ENCODE data around the gene GSPT2. TPM values are rescaled to one million over a fixed set of nuclear protein-coding genes. Genes with fewer than 3 reads are reported as not detected.
"Not testable (repeated sequence)": the region's sequence is repeated elsewhere in the genome, so short reads cannot be mapped to it uniquely, and the experiment has no call there.

GSPT2 gene
- 27.4 TPM for polyA plus RNA-seq (2013, experiment 1 of 2)
- polyA plus RNA-seq (2013, experiment 2 of 2): 27.0 TPM

DNA sequence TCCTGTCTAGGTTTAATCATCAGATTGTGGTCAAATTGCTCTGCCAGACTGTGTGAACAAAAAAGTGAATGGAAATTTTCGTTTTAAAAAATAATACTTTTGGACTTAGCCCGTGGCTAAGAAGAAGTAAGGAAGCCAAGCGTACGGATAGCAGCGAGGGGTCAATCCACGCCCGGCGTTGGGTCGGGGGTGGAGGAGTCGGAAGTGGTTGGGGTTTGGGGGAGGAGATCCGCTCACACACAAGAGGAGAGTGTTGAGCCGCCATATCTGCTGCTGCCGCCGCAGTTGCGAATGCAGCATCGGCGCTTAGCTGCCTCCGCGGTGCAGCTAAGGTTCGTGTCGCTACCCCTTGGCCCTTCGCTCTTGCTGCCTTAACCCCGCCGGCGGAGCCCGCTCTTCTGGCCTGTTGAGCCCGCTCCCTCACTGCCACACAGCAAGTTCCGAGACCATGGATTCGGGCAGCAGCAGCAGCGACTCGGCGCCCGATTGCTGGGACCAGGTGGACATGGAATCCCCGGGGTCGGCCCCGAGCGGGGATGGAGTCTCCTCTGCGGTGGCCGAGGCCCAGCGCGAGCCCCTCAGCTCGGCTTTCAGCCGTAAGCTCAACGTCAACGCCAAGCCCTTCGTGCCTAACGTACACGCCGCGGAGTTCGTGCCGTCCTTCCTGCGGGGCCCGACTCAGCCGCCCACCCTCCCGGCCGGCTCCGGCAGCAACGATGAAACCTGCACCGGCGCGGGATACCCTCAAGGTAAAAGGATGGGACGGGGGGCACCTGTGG, at the start of gene GSPT2:
Gene GSPT2 (plus strand): TSS at position 264 of the 779 bp plus-strand sequence. CDS start 185 bp downstream, at position 449.
- peak within 1 kb of the TSS; percentile 97 for H3K4me3 ChIP-seq (ENCODE audit: low read length)
- no peaks in the 10 kb centered on the region for H3K9me3 ChIP-seq (ENCODE audit: insufficient read depth, low read depth, low read length)
- H3K4me1 ChIP-seq (ENCODE audit: insufficient read depth, low read length): 0 out of 2 replicates have a peak, but pooled peaks cover 11% of the 10 kb centered on the region
- H3K27me3 ChIP-seq (ENCODE audit: insufficient read depth, low read length): no peaks in the 10 kb centered on the region
- H3K9ac ChIP-seq (ENCODE audit: low read depth, low read length): peak within 1 kb of the TSS; percentile 88
- H3K27ac ChIP-seq (ENCODE audit: low read depth, low read length): peak within 1 kb of the TSS; percentile 90
- WGBS: under 1% methylated on average over 63 of the region's 63 CpGs
- H3K36me3 ChIP-seq (ENCODE audit: insufficient read depth, low read length): peaks cover 10% of the 10 kb centered on the region

- H3K4me3 ChIP-seq (ENCODE audit: low read length): no peak overlapping the region
- H3K9ac ChIP-seq (ENCODE audit: low read depth, low read length): no peak overlapping the region
- H3K36me3 ChIP-seq (ENCODE audit: insufficient read depth, low read length): no peaks in the 10 kb centered on the region
- H3K27me3 ChIP-seq (ENCODE audit: insufficient read depth, low read length): no peaks in the 10 kb centered on the region
- 87% methylated on average over 6 of the region's 6 CpGs for WGBS
- no peaks in the 10 kb centered on the region for H3K4me1 ChIP-seq (ENCODE audit: insufficient read depth, low read length)
- H3K27ac ChIP-seq (ENCODE audit: low read depth, low read length): no peak overlapping the region
- H3K9me3 ChIP-seq (ENCODE audit: insufficient read depth, low read depth, low read length): no peaks in the 10 kb centered on the region
These were observed 49.0 kb upstream of the GSPT2 start for GRCh38 chrX:51694254-51694653.

GRCh38 chrX:51697397-51697796, 45.8 kb upstream of the GSPT2 start:
- H3K9ac ChIP-seq (ENCODE audit: low read depth, low read length): no peak overlapping the region
- no peaks in the 10 kb centered on the region for H3K27me3 ChIP-seq (ENCODE audit: insufficient read depth, low read length)
- no peak overlapping the region for H3K4me3 ChIP-seq (ENCODE audit: low read length)
- H3K4me1 ChIP-seq (ENCODE audit: insufficient read depth, low read length): no peaks in the 10 kb centered on the region
- H3K27ac ChIP-seq (ENCODE audit: low read depth, low read length): no peak overlapping the region
- no peaks in the 10 kb centered on the region for H3K36me3 ChIP-seq (ENCODE audit: insufficient read depth, low read length)
- 97% methylated on average over 8 of the region's 8 CpGs for WGBS
- no peaks in the 10 kb centered on the region for H3K9me3 ChIP-seq (ENCODE audit: insufficient read depth, low read depth, low read length)

DNA sequence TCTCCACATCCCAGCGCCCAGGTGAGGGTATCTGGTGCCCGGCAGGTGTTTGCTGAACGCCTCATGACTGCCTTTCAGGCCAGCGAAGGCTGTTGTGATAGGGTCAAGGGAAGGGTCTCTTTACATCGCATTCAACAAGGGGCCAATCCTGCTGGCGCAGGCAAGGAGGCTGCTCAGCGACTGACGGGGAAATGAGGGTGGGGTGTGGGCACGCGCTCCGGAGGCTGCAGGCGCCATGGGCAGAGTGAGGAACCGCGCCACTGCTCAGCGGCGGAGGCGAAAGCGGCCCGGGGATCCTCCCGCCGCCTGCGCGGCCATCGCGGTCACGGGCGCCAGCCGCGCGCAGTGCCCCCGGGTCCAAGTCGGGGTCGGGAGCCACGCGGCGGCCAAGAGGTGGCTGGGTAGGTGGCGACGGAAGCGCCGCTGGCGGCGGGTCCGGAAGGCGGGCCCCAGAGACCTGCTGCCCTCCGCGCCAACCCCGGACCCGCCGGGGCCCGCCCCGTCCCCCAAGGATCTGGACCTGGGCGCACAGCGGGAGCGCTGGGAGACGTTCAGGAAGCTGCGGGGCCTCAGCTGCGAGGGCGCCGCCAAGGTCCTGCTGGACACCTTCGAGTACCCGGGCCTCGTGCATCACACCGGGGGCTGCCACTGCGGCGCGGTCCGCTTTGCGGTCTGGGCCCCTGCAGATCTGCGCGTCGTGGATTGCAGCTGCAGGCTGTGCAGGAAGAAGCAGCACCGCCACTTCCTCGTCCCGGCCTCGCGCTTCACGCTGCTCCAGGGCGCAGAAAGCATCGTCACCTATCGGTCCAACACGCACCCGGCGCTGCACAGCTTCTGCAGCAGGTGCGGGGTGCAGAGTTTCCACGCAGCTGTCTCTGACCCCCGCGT, 32.7 kb upstream of the GSPT2 start, which contains the start of gene CENPVL1:
Gene CENPVL1 (plus strand): TSS at position 236 of the 888 bp plus-strand sequence. CDS start 0 bp downstream, at position 236.
- not testable (repeated sequence) for H3K36me3 ChIP-seq (ENCODE audit: insufficient read depth, low read length); H3K27ac ChIP-seq (ENCODE audit: low read depth, low read length); H3K9me3 ChIP-seq (ENCODE audit: insufficient read depth, low read depth, low read length); H3K27me3 ChIP-seq (ENCODE audit: insufficient read depth, low read length); H3K4me1 ChIP-seq (ENCODE audit: insufficient read depth, low read length); H3K4me3 ChIP-seq (ENCODE audit: low read length); H3K9ac ChIP-seq (ENCODE audit: low read depth, low read length)
- WGBS: no CpG with 5 or more reads among the region's 87 CpGs

DNA sequence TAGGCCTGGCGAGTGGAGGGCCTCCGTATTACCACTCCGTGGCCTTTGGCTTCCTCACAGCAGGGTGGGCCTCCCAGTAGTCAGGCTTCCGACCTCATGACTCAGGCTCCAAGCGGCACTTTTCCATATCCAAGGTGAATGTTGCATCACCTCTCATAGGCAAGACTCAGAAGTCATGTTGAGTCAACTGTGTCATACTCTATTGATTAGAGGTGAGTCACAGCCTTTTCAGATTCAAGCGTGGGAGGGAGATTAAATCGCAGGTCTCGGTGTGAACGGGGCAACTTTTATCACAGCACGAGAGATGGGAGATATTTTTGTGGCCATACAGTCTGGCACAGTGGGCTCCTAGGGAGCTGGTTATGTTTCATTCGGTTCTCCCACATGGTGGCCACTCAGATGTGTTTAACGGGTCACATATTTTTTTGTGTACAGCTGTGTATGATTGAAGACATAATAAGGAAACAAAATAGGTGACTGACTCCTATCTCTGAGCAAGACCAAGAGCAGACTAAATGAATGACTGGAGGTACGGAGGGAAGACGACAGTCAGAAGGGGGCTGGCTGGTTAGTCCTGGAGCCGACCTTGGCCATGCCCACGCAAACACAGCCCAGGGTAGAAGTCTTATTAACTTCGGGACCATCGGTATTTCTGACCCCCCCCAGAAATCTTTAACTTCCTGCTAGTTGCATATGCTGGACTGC, 30.1 kb upstream of the GSPT2 start:
- WGBS: no CpG with 5 or more reads among the region's 18 CpGs
- H3K9me3 ChIP-seq (ENCODE audit: insufficient read depth, low read depth, low read length); H3K4me3 ChIP-seq (ENCODE audit: low read length); H3K4me1 ChIP-seq (ENCODE audit: insufficient read depth, low read length); H3K9ac ChIP-seq (ENCODE audit: low read depth, low read length); H3K36me3 ChIP-seq (ENCODE audit: insufficient read depth, low read length); H3K27ac ChIP-seq (ENCODE audit: low read depth, low read length); H3K27me3 ChIP-seq (ENCODE audit: insufficient read depth, low read length): not testable (repeated sequence)

- no peak overlapping the region for H3K27ac ChIP-seq (ENCODE audit: low read depth, low read length)
- no peaks in the 10 kb centered on the region; the same call in 1 of the 2 replicates for H3K4me1 ChIP-seq (ENCODE audit: insufficient read depth, low read length)
- H3K9ac ChIP-seq (ENCODE audit: low read depth, low read length): no peak overlapping the region
- H3K36me3 ChIP-seq (ENCODE audit: insufficient read depth, low read length): no peaks in the 10 kb centered on the region
- no peaks in the 10 kb centered on the region for H3K9me3 ChIP-seq (ENCODE audit: insufficient read depth, low read depth, low read length)
- H3K27me3 ChIP-seq (ENCODE audit: insufficient read depth, low read length): peaks cover 2% of the 10 kb centered on the region; the same call in 1 of the 2 replicates
- peak overlapping the region; percentile 11; the same call in 1 of the 2 replicates for H3K4me3 ChIP-seq (ENCODE audit: low read length)
These were observed 15.0 kb upstream of the GSPT2 start for GRCh38 chrX:51728202-51728601.

DNA sequence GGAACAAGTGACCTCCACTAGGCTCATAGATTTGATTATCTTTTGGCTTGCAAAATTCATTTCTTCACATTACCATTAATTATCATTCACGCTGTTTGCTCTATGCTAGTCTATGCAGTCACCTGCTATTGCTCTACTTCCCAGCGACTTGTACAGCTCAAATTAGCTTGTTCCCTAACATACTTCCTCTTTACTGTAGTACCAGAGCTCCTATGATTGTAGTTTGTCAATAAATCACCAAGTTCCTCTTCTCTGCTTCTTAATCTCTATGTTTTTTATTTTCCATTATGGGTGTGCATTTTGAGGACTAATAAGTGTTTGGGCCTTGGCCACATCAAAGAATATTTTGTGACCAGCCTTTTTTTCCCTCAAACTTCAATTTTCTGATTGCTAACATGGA, 6.2 kb upstream of the GSPT2 start:
- no peak overlapping the region for H3K27ac ChIP-seq (ENCODE audit: low read depth, low read length)
- no peak overlapping the region for H3K9ac ChIP-seq (ENCODE audit: low read depth, low read length)
- H3K27me3 ChIP-seq (ENCODE audit: insufficient read depth, low read length): no peaks in the 10 kb centered on the region
- WGBS: 92% methylated on average over 2 of the region's 2 CpGs
- H3K36me3 ChIP-seq (ENCODE audit: insufficient read depth, low read length): no peaks in the 10 kb centered on the region
- no peaks in the 10 kb centered on the region for H3K9me3 ChIP-seq (ENCODE audit: insufficient read depth, low read depth, low read length)
- H3K4me1 ChIP-seq (ENCODE audit: insufficient read depth, low read length): 0 out of 2 replicates have a peak, but pooled peaks cover 1% of the 10 kb centered on the region
- H3K4me3 ChIP-seq (ENCODE audit: low read length): no peak overlapping the region

- Histone ChIP-seq H3K9me3 (ENCODE audit: insufficient read depth, low read depth, low read length) (no peaks in the 10 kb centered on the region), H3K36me3 (ENCODE audit: insufficient read depth, low read length) (peaks cover 10% of the 10 kb centered on the region), H3K27ac (ENCODE audit: low read depth, low read length) (peak overlapping the region; percentile 90), H3K9ac (ENCODE audit: low read depth, low read length) (peak overlapping the region; percentile 88), H3K27me3 (ENCODE audit: insufficient read depth, low read length) (no peaks in the 10 kb centered on the region), H3K4me1 (ENCODE audit: insufficient read depth, low read length) (0 out of 2 replicates have a peak, but pooled peaks cover 11% of the 10 kb centered on the region), H3K4me3 (ENCODE audit: low read length) (peak overlapping the region; percentile 97)
- WGBS: 3% methylated on average over 3 of the region's 3 CpGs
These were observed 656 bp upstream of the GSPT2 start for GRCh38 chrX:51742586-51742985.

- Histone ChIP-seq H3K4me1 (ENCODE audit: insufficient read depth, low read length) (0 out of 2 replicates have a peak, but pooled peaks cover 3% of the 10 kb centered on the region), H3K27ac (ENCODE audit: low read depth, low read length) (no peak overlapping the region), H3K36me3 (ENCODE audit: insufficient read depth, low read length) (peaks cover 10% of the 10 kb centered on the region), H3K9ac (ENCODE audit: low read depth, low read length) (no peak overlapping the region), H3K4me3 (ENCODE audit: low read length) (no peak overlapping the region), H3K27me3 (ENCODE audit: insufficient read depth, low read length) (no peaks in the 10 kb centered on the region), H3K9me3 (ENCODE audit: insufficient read depth, low read depth, low read length) (no peaks in the 10 kb centered on the region)
These were observed 4.4 kb downstream of the GSPT2 start for GRCh38 chrX:51747671-51748070.

DNA sequence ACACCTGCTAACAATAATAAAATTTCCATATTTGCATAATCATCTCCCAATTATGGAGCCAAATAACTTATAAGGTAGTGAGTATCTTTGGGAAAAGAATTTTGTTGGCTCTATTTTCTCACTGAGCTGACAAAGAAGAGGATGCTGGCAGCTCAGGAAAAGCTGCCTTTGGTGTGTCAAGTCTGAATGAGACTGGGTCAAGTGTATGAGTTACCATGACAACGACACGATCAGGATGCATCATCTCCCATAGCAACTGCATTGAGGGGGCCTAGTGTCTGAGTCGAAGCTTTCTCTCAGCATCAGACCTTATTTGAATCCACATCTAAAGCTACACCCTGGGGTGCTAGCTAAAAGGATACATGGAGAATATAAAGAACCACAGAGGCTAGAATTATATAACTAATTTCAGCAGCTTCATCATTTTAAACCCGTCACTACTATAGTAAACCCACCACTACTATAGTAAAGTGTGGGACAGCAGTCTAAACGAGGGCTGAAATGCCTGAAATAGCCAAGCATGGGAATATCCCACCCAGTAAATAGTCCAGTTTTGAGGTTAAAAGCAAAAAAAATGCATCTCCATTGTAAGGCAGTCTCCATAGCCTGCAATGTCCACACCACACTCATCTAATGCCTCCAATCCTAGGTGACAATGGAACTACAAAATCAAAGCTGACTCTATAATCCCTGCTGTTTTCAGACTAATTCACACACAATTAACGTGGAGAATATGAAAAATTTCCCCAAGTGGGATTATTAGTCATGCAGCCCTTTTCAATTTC, 16.0 kb downstream of the GSPT2 start:
- no peaks in the 10 kb centered on the region for H3K4me1 ChIP-seq (ENCODE audit: insufficient read depth, low read length)
- no peak overlapping the region for H3K27ac ChIP-seq (ENCODE audit: low read depth, low read length)
- H3K4me3 ChIP-seq (ENCODE audit: low read length): no peak overlapping the region
- no peaks in the 10 kb centered on the region for H3K36me3 ChIP-seq (ENCODE audit: insufficient read depth, low read length)
- no peak overlapping the region for H3K9ac ChIP-seq (ENCODE audit: low read depth, low read length)
- WGBS: 65% methylated on average over 3 of the region's 6 CpGs
- H3K9me3 ChIP-seq (ENCODE audit: insufficient read depth, low read depth, low read length): no peaks in the 10 kb centered on the region
- H3K27me3 ChIP-seq (ENCODE audit: insufficient read depth, low read length): no peaks in the 10 kb centered on the region

All from HUES64 (cell line).